NCI-H460 (cell line): Measurements from ENCODE around the gene SLC10A3. TPM values are rescaled to one million over a fixed set of nuclear protein-coding genes. Genes with fewer than 3 reads are reported as not detected.
"Not testable (repeated sequence)": the region's sequence is repeated elsewhere in the genome, so short reads cannot be mapped to it uniquely, and the experiment has no call there.

Source experiments
- DNase-seq: peaks from one replicate; pipeline ENCODE4 v3.0.0-alpha.2; 2016; ENCODE audit warnings: low read depth; ENCODE audit errors: extremely low read depth
- total RNA-seq: library from RNA; depleted of rRNA; stranded (reverse); fragments of >200 nt; shearing (Covaris generic); gene quantifications from 2 replicates; pipeline ENCODE4 v1.2.3, GENCODE V29; 2014

Gene SLC10A3
- total RNA-seq, 1 experiment from 2014 or later: 27.9 TPM

DNA sequence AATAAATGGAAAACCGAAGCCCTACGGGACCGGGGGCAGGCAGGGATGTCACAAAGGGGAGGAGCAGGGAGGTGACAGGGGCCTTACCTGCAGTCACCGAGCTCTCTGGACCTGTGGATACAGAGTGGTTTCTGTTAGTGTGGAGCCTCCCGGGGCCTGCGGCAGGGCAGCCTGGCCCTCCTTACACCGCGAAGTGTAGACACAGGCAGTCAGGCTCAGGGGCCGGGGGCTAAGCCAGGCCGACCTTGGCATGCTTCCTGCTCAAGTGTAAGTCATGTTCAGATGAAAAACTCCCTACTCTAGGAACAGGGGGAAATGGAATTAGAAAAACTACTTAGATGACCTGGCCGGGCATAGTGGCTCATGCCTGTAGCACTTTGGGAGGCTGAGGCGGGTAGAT lies 21.3 kb upstream of the SLC10A3 start:
- DNase-seq: no peak

DNA sequence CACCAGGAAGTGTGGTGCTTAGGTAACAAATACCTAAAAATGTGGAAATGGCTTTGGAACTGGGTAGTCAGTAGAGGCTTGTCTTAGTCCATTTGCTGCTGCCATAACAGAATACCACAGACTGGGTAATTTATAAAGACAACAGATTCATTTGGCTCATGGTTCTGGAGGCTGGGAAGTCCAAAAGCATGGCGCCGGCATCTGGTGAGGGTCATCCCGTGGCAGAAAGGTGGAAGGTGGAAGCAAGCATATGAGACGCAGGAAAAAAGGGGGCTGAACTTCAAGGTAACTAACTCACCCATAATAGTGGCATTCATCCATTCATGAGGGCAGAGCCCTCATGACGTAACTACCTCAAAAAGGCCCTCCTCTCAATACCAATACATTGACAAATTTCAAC lies 19.0 kb upstream of the SLC10A3 start:
- no peak for DNase-seq

DNA sequence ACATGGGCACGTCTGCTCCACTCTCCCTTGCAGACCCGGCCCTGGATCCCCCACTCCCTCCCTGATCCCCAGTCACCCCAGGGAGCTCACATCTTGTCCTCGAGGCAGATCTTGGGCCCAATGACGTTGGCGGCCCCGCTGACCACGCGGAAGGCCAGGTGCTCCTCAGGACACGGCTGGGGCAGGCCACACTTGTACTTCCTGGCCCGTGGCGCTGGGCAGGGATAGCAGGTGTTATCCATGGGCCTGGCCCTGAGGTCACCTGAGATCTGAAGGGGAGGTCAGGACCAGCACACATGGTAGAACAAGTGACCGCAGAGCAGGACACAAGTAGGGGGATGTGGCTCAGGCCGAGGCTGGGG lies 17.9 kb upstream of the SLC10A3 start:
- no peak for DNase-seq

DNA sequence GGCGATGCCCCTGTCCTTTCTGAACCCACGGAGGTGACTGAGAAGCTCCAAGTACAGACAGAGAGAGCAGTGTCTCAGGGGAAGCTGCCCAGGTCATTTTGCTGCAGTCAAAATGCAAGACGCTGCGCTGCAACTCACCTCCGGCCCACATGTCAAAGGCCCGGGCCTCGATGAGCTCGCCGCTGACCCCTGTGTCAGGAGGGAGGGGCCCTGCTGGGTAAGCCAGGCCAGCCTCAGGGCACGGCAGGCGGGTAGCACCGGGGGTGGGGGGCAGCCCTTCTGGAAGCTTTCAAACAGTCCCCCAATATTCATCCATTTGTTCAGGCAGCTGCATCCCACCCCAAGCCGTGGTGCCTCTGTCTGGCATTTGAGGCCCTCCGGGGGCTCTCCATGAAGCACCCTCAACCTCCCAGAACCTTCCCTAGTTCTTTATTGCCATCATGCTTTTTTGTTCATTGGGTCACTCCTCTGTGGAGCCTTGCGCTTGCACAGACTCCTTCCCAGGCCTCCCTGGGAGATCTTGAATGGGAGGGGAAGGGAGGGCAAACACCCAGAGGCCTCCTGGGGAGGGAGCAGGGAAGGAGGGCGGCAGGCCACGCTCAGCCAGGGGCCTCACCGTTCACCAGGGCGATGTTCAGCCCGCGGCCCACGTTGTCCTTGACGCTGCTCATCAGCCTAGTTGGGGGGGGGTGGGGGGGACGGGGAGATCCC lies 17.4 kb upstream of the SLC10A3 start:
- no peak for DNase-seq

DNA sequence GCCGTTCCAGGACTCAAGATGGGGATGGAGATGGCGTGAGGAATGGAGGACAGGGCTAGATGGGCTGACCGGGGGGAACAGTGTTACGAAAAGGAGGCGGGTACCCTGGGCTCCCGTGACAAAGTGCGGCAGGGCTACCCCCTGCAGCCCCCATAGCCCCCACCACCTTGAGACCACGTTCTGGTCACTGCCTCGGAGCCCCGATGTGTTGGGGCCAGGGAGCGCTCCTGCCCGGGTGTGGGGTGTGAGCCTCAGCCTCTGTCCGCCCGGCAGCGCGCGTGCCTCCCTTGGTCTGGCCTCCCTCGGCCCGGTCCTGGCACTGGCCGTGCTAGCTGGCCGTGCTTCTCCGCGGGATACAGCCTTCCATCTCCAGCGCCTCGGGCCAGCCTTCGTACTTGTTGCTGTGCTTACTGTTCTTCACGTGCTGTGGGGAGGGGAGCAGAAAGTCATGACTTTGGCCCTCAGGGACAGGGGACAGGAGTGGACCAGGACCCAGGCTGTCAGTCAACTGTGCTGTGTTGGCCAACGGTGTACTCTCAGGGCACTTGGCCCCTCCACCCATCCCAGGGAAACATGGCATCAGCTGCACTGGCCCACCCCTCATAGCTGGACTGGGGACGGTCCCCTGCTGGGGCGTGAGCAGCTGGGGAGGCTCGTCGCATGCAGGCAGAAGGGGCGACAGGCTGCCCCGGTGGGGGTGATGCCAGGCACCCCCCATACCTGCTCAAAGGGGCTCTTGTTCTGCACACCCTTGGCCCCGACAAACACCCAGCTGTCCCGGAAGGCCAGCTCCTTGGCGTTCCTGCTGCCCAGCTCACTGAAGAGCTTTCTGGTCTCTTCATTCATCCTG lies 16.3 kb upstream of the SLC10A3 start:
- no peak for DNase-seq

DNA sequence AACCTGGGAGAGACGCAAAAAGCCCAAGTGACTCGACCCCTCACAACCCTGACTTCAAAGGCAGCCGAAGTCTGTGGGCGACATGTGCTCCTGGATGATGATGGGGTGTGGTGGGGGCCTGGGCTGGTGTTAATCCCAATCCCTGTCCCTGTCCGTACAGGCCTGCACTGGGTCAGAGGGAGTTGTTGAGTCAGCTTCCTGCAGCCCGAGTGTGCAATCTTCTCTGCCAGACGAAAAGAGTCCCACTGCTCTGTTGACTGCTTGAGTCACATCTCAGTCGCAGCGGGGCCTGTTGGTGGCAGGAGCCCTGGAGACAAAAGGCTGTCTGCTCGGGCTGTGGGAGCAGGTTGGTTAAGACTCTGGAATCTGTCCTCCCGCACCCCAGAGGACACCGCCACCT lies 15.3 kb upstream of the SLC10A3 start:
- no peak for DNase-seq

DNA sequence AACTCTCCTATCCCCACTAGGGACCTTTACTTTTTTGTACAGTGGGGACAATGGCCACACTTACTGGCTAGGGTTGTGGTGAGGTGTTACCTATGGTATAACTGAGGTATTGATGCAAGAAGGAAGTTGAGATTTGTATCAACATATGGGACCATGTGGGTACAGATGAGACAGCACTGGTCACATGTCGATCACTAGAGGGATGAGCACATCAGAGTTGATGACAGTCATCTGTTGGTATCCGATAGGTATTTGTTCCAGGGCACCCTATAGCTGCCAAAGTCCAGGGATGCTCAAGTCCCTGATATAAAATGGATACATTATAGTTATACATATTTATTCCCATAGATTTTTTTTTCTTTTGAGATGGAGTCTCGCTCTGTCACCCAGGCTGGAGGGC lies 12.6 kb upstream of the SLC10A3 start:
- DNase-seq: no peak

DNA sequence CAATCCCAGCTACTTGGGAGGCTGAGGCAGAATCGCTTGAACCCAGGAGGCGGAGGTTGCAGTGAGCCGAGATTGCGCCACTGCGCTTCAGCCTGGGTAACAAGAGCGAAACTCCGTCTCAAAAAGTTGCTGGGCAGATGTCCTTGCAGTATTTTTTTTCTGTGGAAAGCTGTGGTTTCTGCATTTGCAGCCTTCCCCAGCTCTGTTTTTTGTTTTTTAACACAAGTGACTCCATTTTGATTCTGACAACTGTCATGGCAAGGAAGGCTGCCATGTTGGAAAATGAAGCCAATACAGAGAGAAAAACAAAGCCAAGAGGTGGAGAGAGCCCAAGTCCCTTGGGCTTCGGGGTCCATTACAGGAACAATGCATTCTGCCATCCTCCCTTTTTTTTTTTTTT lies 11.7 kb upstream of the SLC10A3 start:
- DNase-seq: no peak

DNA sequence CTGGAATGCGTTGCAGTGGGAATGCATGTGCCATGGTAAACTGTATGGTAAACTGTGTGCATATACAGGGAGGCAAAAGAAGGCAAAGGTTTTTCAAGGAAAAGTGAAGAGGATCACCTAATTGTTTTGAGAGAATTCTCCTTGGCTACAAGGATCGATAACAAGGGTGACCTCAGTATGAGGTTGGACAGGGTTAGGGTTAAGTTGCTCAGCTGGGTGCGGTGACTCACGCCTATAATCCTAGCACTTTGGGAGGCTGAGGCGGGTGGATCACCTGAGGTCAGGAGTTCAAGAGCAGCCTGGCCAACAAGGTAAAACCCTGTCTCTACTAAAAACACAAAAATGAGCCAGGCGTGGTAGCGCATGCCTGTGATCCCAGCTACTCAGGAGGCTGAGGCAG lies 11.0 kb upstream of the SLC10A3 start:
- not testable (repeated sequence) for DNase-seq

DNA sequence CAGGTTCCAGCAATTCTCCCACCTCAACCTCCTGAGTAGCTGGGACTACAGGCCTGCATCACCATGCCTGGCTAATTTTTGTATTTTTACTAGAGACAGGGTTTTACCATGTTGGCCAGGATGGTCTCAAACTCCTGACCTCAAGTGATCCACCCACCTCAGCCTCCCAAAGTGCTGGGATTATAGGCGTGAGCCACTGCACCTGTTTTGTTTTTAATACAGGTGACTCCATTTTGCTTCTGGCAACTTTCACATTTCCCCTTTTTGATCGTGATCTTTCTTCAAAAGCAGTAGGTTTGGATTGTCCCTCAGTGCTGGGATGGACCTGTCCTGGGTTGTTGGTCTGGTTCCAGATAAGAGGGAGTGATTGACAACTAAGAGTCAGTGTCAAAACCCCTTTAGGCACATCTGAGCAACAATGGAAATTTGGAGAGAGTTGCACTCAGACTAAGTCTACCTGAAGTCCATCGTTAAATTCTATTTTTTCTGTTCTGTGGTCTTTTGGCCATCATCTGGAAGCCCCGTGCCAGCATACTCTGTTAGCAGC lies 6.2 kb upstream of the SLC10A3 start:
- DNase-seq: not testable (repeated sequence)

DNA sequence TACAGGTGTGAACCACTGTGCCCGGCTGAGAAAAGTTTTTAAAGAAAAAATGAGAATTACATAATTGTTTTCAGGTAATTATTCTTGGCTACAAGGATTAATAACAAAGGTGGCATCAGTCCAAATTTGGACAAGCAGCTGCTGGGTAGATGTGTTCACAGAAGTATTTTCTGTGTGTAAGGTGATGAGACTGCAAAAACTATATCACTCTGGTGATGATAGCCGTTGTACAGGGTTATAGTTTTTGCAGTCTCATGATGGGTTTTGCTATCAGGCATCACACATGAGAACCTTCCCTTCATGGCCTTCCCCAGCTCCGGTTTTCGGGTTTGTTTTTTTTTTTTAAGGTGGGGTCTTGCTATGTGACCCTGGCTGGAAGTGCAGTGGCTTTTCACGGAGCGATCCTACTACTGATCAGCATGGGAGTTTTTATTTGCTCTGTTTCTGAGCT lies 5.1 kb upstream of the SLC10A3 start:
- DNase-seq: no peak

DNA sequence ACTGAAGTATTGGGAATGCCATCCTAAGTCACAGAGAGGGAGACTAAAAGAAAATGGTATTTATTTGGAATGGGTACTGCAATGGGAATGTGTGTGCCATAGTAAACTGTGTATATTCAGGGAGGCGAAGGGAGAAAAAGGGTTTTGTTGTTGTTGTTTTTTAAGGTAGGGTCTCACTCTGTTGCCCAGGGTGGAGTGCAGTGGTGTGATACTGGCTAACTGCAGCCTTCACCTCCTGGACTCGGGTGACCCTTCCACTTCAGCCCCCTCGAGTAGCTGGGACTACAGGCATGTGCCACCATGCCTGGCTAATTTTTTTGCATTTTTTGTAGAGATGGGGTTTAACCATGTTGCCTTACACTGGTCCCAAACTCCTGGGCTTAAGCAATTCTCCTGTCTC lies 4.3 kb upstream of the SLC10A3 start:
- no peak for DNase-seq

DNA sequence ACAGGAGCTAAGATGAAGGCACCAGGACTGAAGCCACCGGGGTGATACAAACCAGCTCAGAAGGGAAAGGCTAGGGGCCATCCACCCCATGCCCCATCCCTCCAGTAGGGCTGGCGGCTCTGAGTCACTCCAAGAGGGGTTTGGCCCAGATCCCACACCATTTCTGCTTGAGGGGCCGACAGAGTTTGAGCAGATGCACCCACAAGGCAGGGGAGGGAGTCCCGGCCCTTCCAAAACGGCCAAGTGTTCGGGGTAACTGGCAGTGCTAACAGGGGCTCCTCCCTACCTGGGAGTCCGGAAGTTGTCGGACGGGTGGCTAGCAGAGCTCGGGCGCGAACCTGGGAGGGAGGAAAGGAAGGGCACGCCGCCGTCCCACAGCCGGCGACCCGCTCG lies 412 bp downstream of the SLC10A3 start:
- no peak for DNase-seq

DNA sequence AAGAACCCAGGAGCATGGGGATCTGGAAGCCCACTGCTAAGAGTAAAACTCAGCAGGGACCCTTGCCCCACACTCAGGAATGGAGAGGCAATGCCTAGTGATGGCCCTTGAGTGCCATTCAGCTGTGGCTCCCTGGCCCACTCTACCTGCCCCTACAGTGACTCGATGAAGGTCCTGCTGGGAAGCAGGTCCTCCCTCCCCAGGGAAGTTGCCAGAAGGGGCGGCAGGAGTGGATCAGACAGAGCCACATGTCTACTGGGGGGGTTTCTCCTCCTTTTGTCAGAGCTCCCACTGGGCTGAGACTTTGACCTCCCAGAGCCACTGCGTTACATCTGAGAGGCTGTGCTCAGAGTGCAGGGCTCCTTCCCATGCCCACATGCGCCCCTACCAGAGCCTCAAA lies 1.2 kb downstream of the SLC10A3 start:
- no peak for DNase-seq

DNA sequence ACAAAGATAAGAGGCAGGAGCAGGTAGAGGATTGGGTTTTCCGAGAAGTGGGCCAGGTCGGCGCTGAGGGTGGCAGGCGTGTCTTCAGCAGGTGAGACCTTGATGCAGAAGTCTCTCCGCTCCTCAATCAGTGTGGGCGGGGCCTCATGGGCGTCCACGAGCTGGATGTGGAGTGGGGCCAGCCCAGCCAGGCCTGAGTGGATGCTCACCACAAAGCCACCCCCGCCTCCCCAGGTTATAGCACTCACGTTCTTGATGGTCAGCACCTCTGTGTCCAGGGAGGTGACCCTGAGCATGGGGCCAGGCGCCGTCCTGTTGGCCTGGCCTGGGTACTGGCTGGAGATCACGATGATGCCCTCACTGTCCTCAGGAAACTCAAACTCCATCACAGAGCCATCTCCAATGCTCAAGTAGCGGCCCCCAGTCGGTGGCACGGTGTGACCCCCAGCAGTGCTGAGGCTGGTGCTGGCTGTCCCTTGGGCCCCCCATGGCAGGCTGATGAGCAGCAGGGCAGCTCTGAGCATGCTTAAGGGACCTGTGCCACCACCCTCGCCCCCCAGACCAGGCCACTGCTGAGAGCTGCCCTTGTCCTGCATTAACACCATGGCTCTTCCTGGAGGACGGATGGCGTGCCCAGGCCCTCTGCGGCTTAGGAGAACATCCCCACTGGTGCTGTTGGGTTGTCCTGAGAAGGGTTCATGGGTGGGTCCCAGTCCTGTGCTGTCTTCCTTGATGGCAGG lies 1.9 kb downstream of the SLC10A3 start:
- no peak for DNase-seq

DNA sequence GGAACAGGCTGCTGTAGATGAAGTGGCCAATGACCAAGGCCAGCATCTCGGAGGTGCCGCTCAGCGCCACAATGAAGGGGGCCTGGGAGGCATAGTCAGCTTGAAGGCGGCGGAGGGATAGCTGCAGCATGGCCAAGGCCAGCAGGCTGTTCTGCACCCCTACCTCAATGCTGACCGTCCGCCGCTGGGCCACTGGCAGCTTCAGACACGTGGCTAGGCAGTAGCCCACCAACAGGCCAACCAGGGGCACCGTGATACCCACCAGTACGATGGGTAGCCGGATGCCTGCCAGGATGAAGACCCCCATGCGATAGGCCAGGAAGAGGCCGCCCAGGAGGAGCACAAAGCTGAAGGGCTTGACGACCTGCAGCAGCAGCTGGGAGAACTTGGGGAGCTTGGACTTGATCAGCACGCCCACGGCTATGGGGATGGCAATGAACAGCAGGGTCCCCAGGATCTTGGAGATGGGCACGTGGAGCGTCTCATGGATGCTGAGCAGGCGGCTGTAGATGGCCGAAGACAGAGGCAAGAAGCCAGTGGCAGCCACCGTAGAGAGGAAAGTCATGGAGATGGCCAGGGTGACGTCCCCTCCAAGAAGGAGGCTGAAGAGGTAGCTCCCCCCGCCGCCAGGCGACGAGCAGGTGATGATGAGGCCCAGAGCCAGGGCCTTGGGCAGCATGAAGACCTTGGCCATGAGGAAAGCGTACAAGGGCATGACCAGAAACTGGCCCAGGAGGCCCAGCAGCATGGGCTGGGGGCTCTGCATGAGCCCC lies 2.7 kb downstream of the SLC10A3 start:
- DNase-seq: no peak

DNA sequence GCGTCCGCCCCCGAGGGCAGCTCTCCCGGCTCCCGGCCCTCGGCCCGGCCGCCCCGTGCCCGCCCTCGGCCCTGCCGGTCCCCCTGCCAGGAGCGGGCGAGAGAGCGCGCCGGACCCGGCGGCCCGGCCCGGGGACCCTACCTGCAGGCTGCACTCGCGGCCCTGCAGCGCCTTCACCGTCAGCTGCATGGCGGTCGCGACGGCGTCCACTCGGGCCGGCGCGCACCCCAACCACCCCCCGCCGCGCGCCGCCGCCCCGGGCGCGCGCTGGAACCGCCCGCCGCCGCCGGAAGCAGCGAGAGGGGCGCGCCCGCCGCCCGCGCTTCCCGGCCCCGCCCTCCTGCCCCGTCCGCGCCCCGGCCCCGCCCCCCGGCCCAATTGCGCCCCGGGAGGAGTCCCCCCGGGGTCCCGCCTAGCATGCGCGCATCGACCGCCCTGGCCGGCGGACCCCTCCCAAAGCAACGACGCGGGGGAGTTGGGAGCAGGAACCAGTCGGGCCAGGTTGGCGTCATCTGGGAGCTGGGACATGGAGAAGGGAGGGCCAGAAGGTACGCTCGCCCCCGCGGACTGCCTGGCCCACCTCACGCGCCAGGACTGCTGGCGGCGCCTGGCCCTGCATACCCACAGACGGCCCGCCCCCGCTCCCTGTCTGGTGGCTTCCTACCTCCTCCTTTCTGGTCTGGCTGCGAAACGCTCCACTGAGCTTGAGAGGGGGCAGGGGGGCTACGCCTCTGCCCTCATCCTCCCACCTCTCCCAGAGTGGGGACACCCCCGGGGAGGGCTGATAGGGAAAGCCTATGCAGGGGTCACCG lies 3.8 kb downstream of the SLC10A3 start, which contains the start of gene UBL4A:
Gene UBL4A (minus strand): TSS at position 220 of the 812 bp plus-strand sequence. CDS start 31 bp downstream, at position 189.
- peak; percentile 36 for DNase-seq

DNA sequence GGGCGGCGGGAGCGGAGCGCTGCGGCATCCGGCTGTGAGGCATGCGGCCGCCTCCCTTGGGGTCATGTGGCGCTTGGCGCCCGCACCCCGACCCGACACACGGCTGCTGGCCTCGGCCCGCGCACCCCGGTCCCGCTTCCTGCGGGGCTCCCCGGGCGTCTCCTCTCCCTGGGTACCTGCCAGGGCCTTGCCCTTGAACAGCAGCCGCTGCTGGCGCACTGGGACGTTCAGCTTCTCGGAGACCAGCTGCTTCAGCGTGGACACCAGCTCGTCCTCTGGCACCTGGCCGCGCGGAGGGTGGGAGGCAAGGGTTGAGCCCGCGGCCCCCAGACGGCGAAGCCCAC lies 4.4 kb downstream of the SLC10A3 start:
- DNase-seq: no peak
